ENCODE measurements around the gene GIGYF1. TPM values are rescaled to one million over a fixed set of nuclear protein-coding genes. Genes with fewer than 3 reads are reported as not detected.

GIGYF1 gene
- total and polyA plus RNA-seq, 2 of the 13 experiments (the other 11 are each of a cell fraction or from before 2014, with no cell fraction given) = 7.6 to 16.1 TPM

DNA sequence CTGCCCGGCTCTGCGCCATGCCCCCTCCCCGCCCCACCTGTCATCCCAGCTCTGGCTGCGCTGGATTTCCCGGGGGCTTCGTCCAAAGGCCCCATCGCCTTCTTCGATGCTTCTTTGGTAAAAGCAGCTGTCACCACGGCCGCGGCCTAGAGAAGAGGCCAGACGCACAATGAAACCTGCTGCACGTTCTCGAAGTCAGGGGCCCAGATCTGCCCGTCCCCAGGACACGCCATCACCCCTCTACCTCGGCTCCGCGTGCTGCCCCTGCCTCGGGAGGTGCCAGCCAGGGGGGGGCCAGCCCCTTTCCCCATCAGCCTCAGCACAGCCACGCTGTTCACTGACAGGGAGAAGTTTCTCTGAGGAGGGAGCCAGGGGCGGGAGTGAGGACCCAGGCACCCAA is 6.8 kb downstream of the GIGYF1 start:
- POLR2A ChIA-PET = interaction anchor here (0.6 kb wide), 1 partner anchor 165 kb away, joined by 3 read pairs; the partner anchor contains the start of gene SLC12A9

GRCh38 chr7:100686822-100687211 is 7.2 kb downstream of the GIGYF1 start:
- DNase-seq (ENCODE audit: low spot score) (no peak), ATAC-seq (no peak), FAIRE-seq (no peak)
- H3K4me3 ChIP-seq (replicated peaks in 1 of 3; ENCODE audit: insufficient read depth in 1 of 3, low read depth in 2 of 3, low read length in 3 of 3) = no peak overlapping the region
- no peak overlapping the region for H2AFZ ChIP-seq (ENCODE audit: low read length)
- in situ Hi-C loops (cut with HindIII; ENCODE audit: extremely low pct_ligation_motif_present, low pct_unique_long_range_greater_than_20kb) = no loop called here
- intact Hi-C loops (cut with micrococcal nuclease; ENCODE audit: unreplicated experiment) = no loop called here
- H3K9me3 ChIP-seq (ENCODE audit: low read length) = no peaks in the 10 kb centered on the region
- H3K27ac ChIP-seq (ENCODE audit: extremely low read length, insufficient read depth, low read length) = no peak overlapping the region
- H3K36me3 ChIP-seq (replicated peaks in 1 of 2; ENCODE audit: control insufficient read depth in 1 of 2, insufficient read depth in 2 of 2, low read length in 2 of 2) = peaks cover 48 to 72% of the 10 kb centered on the region in 2 experiments
- H3K79me2 ChIP-seq (ENCODE audit: insufficient read depth, low read length) = peaks cover 31% of the 10 kb centered on the region
- no peak overlapping the region for H3K4me2 ChIP-seq (ENCODE audit: low read depth, low read length)
- BruUV-seq (replicated peaks) = no TSS peak
- no peak overlapping the region for H3K9ac ChIP-seq (ENCODE audit: insufficient read depth, low read depth, low read length)
- ChIA-PET CTCF (ENCODE audit: low intra/inter-chr PET ratio, low total read pairs) (no interaction called here), POLR2A (no interaction called here)
- TF ChIP-seq CEBPG (CRISPR knock-in tag; IDR thresholded peaks at IDR 0.05) (no peak), AGO2 (optimal IDR thresholded peaks at IDR 0.05; ENCODE audit: low read depth, low read length) (peak; percentile 59), ZC3H4 (CRISPR knock-in tag; IDR thresholded peaks at IDR 0.05; ENCODE audit: borderline replicate concordance) (no peak), RBM39 (IDR thresholded peaks at IDR 0.05; ENCODE audit: low read depth, low read length, poor library complexity, severe bottlenecking) (peak; percentile 30)
- WGBS (ENCODE audit: low lambda C conversion rate) = 97% methylated on average over 11 of the region's 17 CpGs
- peaks cover 12% of the 10 kb centered on the region for H3K4me1 ChIP-seq (ENCODE audit: insufficient read depth, low read length)
- no peaks in the 10 kb centered on the region for H3K27me3 ChIP-seq (ENCODE audit: control insufficient read depth in 1 of 2, insufficient read depth in 2 of 2, low read length in 2 of 2)
- H4K20me1 ChIP-seq (ENCODE audit: insufficient read depth, low read length) = peaks cover 32% of the 10 kb centered on the region

More for the DNA sequence above, 6.8 kb downstream of the GIGYF1 start:
- Histone ChIP-seq H3K4me2 (ENCODE audit: low read depth, low read length) (no peak overlapping the region), H4K20me1 (ENCODE audit: insufficient read depth, low read length) (peaks cover 36% of the 10 kb centered on the region), H3K4me1 (ENCODE audit: insufficient read depth, low read length) (peaks cover 16% of the 10 kb centered on the region), H3K27ac (ENCODE audit: extremely low read length, insufficient read depth, low read length) (no peak overlapping the region), H3K27me3 (ENCODE audit: control insufficient read depth in 1 of 2, insufficient read depth in 2 of 2, low read length in 2 of 2) (no peaks in the 10 kb centered on the region), H2AFZ (ENCODE audit: low read length) (no peak overlapping the region), H3K9me3 (ENCODE audit: low read length) (no peaks in the 10 kb centered on the region), H3K36me3 (replicated peaks in 1 of 2; ENCODE audit: control insufficient read depth in 1 of 2, insufficient read depth in 2 of 2, low read length in 2 of 2) (peaks cover 45 to 68% of the 10 kb centered on the region in 2 experiments), H3K79me2 (ENCODE audit: insufficient read depth, low read length) (peaks cover 36% of the 10 kb centered on the region), H3K4me3 (replicated peaks in 1 of 3; ENCODE audit: insufficient read depth in 1 of 3, low read depth in 2 of 3, low read length in 3 of 3) (no peak overlapping the region), H3K9ac (ENCODE audit: insufficient read depth, low read depth, low read length) (no peak overlapping the region)
- TF ChIP-seq ZNF331 (CRISPR knock-in tag; IDR thresholded peaks at IDR 0.05) = no peak
- TF ChIP-seq RBM39 (IDR thresholded peaks at IDR 0.05; ENCODE audit: low read depth, low read length, poor library complexity, severe bottlenecking) = peak; percentile 27
- peak; percentile 25; the same call in 1 of the 2 replicates for TF ChIP-seq RBFOX2 (IDR thresholded peaks at IDR 0.05; ENCODE audit: low read depth, low read length)
- in situ Hi-C loops (cut with HindIII; ENCODE audit: extremely low pct_ligation_motif_present, low pct_unique_long_range_greater_than_20kb) = no loop called here
- intact Hi-C loops (cut with micrococcal nuclease; ENCODE audit: unreplicated experiment) = no loop called here
- ATAC-seq = no peak
- no peak for DNase-seq (ENCODE audit: low spot score)
- no TSS peak for BruUV-seq (replicated peaks)
- CTCF ChIA-PET (ENCODE audit: low intra/inter-chr PET ratio, low total read pairs) = interaction anchor here (0.6 kb wide), 1 partner anchor 265 kb away, joined by 3 read pairs; no protein-coding TSS in a partner anchor
- 98% methylated on average over 16 of the region's 22 CpGs for WGBS (ENCODE audit: low lambda C conversion rate)
- FAIRE-seq = no peak

All from HepG2 (cell line).